Stimulated activated CD4-positive, alpha-beta T cell treated with anti-CD3 and anti-CD28 coated beads, Interleukin-1b, Interleukin-23, amount 100 ng/mL, for 1 hour (primary cell): ENCODE results near the gene MCM9.
"Not testable (repeated sequence)": the region's sequence is repeated elsewhere in the genome, so short reads cannot be mapped to it uniquely, and the experiment has no call there.

Experiments
- DNase-seq, 2 donors: peaks; one replicate each; pipeline ENCODE4 v3.0.0-alpha.2; 2020; ENCODE audit warnings: low read depth in 2 of 2

Gene MCM9

DNA sequence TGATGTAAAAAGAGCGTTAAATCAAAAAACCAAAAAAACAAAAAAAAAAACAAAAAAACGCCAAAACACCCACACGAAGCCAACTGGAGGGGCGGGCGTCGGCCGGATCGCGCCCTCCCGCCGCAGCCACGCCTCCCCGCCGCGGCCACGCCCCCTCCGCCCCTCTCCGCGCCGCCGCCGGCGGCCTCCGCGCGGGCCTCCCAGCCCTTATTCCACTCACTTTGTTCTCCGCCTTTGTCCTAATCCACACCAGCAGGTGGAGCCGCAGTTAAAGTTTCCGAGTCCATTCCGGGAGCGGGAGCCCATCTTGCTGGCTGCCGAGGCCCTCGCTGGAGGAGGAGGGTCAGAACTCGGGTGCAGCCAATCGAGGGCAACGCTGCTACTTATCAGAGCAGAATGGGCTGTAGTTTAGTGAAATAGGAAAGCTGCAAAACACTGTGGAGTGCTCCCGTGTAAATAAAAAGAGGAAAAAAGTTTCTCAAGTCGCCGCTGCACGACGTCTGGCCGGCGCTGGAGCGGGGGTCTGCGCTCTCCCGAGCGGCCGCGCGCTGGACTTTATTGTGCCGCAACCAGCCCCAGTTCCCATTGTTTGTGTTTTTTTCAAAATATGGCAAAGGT is 41.0 kb downstream of the MCM9 start, which contains the start of gene ASF1A:
Gene ASF1A (plus strand): TSS at position 346 of the 618 bp plus-strand sequence. CDS start 262 bp downstream, at position 608.
- DNase-seq: peak; percentile 86 to 92

DNA sequence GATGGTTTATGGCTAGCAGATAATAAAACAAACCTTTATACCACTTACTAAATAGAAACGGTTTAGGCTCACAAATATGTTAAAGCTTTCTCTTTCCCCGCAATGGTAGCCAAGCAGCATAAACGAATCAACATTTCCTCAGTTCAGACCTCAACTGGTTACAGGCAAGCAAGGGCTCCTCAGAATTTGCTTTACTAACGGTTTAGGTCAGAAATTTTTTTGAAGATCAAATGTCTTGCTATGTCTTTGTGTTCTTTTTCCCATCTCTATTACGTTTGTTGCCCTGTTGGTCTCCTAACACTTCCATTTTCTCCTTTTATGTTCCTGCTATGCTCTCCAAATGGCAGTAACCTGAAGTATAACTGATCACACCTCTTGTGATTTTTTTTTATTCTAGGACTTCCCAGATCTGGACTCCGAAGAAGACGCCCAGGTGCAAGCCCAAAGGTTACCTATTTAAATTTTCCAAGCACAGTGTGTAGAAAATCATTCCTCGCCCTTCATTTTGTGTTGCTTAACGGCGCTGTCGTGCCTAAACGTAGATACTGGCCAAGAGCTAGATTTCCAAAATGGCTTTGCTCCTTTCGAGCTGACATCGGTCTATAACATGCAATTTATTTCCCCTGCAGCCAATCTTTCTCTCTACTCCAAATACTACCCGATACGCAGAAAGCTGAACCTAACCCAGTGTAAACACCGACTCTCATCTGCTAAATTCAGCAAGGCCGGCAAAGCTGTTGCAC is 41.7 kb downstream of the MCM9 start:
- no peak for DNase-seq

DNA sequence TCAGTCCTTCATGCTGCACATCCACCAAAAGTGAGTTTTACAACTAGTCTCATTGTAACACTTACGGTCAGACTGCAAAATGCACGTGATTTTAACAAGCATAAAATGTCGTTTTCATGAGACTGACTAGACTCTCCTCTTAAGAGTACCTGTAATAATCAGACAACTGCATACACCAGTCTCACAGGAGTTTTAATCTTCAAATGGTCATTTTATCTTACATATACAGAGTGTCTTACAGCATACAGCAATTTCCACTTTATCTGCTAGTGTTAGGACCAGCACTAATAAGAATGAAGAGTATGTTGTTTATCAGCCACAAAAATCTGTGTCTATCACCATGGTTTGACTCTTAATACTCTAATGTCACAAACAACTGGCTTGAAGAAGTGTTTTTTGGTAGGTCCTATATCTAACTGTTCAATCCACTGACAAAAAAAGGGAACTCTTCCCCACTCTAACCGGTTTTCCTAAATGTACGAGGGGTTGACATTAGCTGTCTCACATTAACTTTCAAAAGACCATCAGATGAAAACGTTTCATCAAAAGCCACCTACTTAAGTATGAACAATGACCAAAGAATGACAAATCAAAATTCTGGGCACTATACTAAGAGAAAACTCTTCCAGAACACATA is 42.5 kb downstream of the MCM9 start:
- DNase-seq: no peak

DNA sequence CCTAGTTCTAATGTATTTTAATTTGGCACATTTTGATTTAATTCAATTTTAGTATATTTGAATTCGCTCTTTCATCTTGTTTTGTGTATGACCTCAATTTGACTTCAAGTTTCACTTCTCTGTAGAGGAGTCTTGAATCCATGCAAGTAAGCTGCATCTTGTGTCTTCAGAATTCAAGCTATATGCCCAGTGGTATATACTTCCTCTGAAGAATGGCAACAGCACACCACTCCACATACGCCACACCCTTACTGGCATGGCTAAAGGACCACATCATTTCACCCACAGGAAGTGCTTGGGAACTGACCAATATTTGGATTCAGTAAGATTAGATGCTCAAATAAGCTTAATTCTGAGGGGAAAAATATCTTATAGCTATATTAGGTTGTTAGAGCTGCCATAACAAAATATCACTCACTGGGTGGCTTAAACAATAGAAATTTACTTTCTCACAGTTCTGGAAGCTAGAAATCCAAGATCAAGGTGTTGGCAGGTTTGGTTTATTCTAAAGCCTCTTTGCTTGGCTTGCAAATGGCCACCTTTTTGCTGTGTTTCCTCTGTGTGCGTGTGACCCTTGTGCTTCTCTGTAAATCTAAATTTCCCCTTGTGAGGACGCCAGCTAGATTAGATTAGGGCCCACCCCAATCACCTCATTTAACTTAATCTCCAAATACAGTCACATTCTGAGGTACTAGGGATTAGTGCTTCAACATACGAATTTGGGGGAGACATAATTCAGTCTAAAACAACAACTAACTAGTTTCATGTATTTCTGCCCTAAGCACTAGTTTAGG is 43.8 kb downstream of the MCM9 start:
- no peak for DNase-seq

DNA sequence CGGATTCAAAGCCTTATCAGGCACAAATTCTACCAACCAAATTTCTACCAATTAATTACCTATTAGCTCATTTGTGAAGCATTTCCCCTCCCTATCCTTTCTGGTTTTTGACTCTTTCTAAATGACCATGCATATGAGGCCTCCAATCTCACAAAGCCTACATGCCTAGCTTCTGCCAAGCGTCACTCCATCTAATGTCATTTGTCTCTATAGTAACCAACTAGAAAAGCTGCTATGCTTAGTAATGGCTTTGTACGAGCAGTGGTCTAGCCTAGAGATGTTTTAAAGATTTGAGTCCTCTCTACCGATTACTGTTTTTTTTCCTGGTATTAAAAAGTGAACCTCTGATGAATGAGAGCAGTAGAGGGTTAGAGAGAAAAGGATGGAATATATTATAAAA is 45.8 kb downstream of the MCM9 start:
- no peak for DNase-seq

DNA sequence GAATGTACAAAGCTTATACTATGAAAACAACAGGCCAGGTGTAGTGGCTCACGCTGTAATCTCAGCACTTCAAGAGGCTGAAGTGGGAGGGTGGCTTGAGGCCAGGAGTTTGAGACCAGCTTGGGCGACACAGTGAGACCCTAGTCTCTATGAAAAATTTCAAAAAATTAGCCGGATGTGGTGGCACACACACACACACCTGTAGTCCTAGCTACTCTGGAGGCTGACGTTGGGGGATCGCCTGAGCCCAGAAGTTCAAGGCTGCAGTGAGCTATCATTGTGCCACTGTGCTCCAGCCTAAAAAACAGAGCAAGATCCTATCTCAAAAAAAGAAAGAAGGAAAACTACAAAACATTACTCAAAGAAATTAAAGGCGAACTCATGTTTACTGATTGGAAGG is 48.3 kb downstream of the MCM9 start:
- DNase-seq: no peak

DNA sequence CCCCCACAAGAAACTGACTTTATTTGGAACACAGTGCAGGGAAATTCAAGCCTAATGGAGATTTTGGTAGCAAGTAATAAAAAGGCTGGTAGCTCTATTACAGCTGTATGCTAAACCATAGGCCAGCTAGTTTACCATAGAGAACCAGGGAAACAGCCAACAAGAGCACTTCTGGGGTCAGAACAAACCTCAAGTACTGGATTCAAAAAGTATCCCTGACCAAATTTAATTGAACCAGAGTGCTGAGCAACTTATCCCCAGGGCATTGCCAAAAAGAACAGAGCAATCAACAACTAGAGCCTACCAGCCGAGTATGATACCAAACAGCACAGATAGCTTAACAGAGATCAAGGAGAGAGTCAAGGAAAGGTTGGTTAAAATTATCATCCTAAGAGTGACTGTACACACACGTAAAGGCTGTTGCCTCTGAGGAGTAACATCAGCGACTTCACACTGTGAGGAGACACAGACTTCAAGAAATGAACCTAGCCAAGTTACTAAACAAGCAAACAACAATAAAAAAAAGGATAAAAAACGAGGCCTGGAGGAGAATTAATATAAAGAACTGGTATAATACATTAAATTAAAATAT is 52.5 kb downstream of the MCM9 start:
- no peak for DNase-seq

DNA sequence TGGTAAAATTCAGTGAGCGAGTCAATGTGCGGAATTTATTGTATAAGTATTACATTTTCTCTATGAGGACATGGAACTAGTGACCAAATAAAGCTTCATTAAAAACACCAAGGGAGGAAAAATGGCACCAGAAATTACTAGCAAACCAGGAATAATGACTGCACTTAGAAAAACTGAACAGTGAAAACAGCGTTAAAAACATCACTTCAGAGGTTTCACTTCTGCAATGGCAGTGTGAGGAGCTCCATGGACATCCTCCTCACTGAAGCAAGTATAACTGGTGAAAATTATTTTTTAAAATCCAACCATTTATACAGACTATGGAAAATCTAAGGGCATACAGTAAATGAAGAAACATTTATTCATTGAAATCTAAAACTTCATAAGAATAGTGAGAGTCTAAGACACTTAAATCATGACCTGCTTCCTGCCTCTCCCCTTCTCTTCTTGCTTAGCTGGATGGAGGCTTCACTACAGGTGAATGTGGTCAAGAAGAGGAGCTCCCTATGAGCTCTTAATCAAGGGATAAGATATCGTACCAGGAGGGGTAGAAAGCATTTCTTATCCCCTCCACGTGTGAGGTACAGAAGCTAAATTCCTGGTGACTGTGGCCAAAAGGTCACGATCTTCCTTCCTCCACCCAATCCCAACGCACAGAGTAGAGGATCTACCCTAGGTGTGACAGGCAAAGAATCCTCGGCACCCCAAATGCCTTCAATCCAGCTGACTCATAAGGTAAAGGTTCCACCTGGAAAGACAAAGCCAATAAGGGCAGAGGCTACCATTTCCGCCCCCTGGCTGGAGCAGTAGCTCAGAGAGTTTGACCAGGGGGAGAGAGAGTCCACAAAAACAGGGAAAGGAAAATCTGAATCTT is 53.3 kb downstream of the MCM9 start:
- DNase-seq: no peak

DNA sequence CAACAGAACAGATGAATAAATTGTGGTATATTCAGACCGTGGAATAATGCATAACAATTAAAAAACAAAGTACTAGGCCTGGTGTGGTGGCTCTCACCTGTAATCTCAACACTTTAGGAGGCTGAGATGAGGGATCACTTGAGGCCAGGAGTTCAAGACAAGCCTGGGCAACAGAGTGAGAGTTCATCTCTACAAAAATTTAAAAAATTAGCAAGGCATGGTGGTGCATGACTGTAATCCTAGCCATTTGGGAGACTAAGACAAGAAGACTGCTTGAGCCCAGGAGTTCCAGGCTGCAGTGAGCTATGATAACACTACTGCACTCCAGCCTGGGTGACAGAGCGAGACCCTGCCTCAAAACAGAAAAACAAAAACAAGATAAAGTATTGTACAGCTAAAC is 57.2 kb downstream of the MCM9 start:
- DNase-seq: no peak

DNA sequence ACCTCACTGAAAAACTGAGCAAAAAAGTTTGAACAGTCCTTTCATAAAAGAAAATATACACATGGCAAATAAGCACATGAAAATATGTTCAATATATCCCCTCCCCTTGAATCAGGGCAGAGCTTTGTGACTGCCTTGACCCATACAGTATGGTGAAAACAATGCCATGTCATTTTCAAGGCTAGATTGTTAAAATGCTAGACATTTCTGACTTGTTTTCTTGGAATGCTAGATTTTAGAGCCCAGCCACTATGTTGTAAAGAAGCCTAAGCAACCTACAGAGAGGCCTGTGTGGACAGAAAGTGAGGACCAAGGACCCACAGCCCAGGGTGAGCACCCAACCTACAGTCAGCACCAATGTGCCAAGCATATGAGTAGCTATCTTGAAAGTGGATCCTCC is 58.1 kb downstream of the MCM9 start:
- no peak for DNase-seq

DNA sequence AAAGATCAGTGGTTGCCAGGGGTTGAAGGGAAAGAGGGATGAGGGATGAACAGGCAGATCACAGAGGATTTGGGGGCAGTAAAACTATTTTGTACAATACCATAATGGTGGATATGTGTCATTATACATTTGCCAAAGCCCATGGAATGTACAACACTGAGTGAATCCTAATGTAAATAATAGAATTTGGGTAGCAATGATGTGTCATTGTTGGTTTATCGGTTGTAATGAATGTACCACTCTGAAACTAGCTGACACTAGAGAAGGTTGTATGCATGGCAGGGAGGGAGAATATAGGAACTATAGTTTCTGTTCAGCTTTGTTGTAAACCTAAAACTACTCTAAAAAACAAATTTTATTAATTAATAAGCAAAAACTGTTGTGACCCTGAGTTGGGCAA is 58.8 kb downstream of the MCM9 start:
- no peak for DNase-seq

DNA sequence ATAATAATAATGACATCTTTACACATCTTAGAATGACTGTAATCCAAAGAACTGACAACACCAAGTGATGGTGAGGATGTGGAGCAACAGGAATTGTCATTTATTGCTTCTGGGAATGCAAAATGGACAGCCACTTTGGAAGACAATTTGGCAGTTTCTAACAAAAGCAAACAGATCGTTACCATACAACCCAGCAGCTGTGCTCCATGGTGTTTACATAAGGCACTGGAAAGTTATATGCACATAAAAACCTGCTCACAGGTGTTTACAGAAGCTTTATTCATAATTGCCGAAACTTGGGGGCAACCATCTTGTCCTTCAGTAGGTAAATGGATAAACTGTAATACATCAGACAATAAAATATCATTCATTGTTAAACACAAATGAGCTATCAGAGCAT is 59.3 kb downstream of the MCM9 start:
- no peak for DNase-seq

DNA sequence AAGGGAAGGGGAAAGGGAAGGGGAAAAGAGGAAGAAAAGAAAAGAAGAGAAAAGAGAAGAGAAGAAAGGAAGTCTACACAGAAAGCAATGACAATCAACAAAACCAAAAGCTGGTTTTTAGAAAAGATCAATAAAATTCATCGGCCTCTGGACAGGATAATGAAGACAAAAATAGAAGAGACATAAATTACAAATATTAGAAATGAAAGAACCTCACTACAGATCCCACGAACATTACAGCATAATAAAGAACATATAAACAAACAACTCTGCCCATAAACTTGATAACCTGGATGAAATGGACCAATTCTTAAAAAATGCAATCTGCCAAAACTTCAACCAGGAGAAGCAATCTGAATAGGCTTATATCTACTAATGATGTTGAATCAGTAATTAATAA is 61.7 kb downstream of the MCM9 start:
- no peak for DNase-seq

DNA sequence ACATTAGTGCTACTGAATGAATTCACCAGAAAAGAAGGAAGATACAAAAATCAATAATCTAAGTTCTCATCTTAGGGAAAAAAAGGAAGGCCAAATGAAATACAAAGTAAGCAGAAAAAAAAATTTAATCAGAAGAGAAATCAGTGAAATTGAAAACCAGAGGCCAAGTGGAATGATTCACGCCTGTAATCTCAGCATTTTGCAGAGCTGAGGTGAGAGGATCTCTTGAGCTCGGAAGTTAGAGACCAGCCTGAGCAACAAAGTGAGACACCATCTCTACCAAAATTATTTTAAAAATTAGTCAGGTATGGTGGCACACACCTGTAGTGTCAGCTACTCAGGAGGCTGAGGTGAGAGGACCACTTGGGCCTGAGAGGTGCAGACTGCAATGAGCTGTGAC is 62.2 kb downstream of the MCM9 start:
- DNase-seq: no peak

DNA sequence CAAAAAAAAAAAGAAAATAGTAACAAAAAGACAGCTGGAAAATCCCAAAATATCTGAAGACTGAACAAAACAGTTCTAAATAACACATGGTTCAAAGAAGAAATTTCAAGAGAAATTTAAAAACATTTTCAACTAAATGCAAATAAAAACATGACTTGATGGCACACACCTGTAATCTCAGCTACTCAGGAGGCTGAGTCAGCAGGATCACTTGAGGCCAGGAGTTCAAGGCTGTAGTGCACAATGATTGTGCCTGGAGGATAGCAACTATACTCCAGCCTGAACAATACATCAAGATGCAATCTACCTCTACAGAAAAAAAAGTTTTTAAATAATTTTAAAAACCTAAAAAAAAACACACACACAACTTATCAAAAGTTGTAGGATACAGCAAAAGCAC is 62.6 kb downstream of the MCM9 start:
- no peak for DNase-seq

DNA sequence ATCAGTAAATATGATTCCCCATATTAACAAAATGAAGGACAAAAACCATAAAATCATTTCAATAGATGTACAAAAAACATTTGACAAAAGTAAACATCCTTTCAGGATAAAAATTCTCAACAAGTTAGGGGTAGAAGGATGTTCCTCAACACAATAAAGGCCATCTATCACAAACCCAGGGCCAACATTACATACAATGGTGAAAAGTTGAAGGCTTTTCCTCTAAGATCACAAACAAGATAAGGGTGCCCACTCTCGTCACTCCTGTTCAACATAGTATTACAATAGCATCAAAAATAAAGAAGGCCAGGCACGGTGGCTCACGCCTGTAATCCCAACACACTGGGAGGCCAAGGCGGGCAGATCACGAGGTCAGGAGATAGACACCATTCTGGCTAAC is 63.6 kb downstream of the MCM9 start:
- no peak for DNase-seq

DNA sequence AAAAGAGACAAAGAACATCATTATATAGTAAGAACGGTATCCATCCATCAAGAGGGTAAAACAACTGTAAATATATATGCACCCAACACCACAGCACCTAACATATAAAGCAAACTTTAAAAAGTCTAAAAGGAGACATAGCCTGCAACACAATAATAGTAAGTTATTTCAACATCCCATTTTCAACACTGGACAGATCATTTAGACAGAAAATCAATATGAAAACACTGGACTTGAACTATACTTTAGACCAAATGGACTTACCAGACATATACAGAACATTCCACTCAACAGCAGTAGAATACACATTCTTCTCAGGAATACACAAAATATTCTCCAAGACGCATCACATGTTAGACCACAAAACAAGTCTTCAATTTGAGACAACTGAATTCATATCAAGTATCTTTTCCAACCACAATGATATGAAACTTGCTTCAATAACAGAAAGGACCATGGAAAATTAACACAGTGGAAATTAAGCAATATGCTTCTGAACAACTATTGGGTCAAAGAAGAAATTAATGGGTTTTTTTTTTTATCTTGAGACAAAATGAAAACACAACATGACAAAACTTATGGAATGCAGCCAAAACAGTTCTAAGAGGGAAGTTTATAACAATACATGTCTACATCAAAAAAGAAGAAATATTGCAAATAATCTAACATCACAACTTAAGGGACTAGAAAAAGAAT is 64.9 kb downstream of the MCM9 start:
- DNase-seq: no peak

DNA sequence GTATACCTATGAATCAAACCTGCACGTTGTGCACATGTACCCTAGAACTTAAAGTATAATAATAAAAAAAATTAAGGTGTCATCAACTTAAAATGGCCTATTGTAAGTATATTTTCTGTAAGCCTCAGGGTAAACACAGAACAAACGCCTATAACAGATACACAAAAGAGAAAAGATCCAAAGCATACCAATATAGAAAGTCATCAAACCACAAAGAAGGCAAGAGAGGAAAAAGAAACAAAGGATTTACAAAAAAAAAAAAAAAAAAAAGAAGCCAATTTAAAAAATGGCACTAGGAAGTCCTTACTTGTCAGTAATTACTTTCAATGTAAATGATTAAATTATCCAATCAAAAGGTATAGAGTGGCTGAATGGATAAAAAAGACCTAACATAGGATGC is 65.6 kb downstream of the MCM9 start:
- no peak for DNase-seq

DNA sequence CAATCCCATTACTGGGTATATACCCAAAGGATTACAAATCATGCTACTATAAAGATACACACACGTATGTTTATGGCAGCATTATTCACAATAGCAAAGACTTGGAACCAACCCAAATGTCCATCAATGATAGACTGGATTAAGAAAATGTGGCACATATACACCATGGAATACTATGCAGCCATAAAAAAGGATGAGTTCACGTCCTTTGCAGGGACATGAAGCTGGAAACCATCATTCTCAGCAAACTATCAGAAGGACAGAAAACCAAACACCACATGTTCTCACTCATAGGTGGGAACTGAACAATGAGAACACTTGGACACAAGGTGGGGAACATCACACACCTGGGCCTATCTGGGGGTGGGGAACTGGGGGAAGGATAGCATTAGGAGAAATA is 66.1 kb downstream of the MCM9 start:
- not testable (repeated sequence) for DNase-seq

DNA sequence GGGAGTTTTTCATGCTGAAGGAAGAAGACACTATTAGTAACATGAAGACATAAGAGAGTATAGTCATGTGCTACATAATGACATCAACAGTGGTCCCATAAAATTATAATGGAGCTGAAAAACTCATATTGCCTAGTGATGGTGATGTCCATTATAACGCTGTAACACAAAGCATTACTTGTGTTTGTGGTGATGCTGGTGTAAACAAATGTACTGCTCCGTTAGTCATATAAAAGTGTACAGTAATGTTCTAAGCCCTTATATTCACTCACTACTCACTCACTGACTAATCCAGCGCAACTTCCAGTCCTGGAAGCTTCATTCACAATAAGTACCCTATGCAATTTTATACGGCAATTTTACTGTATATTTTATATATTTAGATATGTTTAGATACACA is 67.8 kb downstream of the MCM9 start:
- DNase-seq: no peak

DNA sequence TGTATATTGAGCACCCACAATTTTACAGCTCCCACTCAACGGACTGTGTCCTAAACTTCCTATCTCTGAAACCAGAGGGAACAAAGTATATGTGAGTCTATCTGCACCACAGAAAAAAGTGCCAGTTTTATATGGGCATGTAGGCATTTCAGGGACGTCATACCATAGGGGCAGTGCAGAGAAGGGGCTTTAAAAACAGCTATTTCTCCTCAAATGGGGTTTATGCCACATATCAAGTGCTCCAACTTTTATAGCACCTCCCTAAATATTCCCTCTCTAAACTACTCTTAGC is 69.9 kb downstream of the MCM9 start:
- no peak for DNase-seq
